ENCODE results near the gene TSPAN33. TPM values are rescaled to one million over a fixed set of nuclear protein-coding genes. Genes with fewer than 3 reads are reported as not detected.

TSPAN33 gene
- total and polyA plus RNA-seq, 2 of the 13 experiments (the other 11 are each of a cell fraction or from before 2014, with no cell fraction given): 15.3 to 16.5 TPM

DNA sequence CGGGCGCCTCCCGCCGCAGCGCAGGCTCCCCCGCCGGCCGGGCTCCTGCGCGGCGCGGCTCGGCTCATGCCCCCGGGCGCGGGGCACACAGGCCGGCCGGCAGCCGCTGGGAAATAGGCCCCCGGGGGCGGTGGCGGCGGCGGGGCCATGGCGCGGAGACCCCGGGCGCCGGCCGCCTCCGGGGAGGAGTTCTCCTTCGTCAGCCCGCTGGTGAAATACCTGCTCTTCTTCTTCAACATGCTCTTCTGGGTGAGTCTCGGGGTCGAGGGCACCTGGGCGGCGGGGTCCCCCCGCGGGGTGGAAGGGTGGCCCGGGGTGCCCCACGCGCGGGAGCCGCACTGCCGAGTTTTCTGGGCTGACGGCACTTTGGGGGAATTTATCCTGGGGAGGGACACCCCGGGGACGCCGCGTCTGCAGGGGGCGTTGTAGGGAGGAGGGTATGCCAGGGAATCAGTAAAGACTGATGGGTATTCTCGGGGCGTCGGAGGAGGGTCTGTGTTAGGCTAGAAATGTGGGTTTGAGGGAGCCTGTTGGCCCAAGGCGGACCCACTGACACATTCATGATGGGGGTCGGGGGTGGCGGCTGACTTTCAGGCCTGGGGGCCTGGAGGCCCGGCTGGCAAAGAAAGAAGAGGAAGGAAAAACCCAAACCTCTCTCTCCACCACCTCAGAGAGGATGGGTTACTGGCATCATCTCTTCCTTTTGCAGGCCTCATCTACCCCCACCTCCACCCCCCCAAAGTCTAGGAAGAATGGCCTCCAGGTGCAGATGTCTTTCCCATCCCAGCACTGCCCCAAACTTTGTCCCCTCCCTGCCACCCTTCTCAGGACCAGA is 544 bp downstream of the TSPAN33 start (continued):
- TF ChIP-seq, protein P1, sequence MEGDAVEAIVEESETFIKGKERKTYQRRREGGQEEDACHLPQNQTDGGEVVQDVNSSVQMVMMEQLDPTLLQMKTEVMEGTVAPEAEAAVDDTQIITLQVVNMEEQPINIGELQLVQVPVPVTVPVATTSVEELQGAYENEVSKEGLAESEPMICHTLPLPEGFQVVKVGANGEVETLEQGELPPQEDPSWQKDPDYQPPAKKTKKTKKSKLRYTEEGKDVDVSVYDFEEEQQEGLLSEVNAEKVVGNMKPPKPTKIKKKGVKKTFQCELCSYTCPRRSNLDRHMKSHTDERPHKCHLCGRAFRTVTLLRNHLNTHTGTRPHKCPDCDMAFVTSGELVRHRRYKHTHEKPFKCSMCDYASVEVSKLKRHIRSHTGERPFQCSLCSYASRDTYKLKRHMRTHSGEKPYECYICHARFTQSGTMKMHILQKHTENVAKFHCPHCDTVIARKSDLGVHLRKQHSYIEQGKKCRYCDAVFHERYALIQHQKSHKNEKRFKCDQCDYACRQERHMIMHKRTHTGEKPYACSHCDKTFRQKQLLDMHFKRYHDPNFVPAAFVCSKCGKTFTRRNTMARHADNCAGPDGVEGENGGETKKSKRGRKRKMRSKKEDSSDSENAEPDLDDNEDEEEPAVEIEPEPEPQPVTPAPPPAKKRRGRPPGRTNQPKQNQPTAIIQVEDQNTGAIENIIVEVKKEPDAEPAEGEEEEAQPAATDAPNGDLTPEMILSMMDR (CRISPR knock-in tag; IDR thresholded peaks at IDR 0.05): peak; percentile 56
- TF ChIP-seq, protein P2, sequence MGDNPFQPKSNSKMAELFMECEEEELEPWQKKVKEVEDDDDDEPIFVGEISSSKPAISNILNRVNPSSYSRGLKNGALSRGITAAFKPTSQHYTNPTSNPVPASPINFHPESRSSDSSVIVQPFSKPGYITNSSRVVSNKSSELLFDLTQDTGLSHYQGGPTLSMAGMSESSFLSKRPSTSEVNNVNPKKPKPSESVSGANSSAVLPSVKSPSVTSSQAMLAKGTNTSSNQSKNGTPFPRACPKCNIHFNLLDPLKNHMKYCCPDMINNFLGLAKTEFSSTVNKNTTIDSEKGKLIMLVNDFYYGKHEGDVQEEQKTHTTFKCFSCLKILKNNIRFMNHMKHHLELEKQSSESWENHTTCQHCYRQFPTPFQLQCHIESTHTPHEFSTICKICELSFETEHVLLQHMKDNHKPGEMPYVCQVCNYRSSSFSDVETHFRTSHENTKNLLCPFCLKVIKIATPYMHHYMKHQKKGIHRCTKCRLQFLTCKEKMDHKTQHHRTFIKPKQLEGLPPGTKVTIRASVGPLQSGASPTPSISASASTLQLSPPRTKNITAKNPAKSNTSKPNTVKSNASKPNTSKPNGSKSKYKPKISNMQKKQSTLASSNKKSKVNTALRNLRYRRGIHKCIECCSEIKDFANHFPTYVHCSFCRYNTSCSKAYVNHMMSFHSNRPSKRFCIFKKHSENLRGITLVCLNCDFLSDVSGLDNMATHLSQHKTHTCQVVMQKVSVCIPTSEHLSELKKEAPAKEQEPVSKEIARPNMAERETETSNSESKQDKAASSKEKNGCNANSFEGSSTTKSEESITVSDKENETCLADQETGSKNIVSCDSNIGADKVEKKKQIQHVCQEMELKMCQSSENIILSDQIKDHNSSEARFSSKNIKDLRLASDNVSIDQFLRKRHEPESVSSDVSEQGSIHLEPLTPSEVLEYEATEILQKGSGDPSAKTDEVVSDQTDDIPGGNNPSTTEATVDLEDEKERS (CRISPR knock-in tag; IDR thresholded peaks at IDR 0.05): no peak
- TF ChIP-seq PHF8 (CRISPR knock-in tag; IDR thresholded peaks at IDR 0.05) (0 out of 2 replicates have a peak, but pooled peaks have one; percentile 25), ARHGAP35 (CRISPR knock-in tag; IDR thresholded peaks at IDR 0.05; ENCODE audit: borderline replicate concordance) (no peak), ZMYM4 (CRISPR knock-in tag; IDR thresholded peaks at IDR 0.05) (0 out of 2 replicates have a peak, but pooled peaks have one; percentile 0), POLR2G (IDR thresholded peaks at IDR 0.05; ENCODE audit: low read depth, low read length) (0 out of 2 replicates have a peak, but pooled peaks have one; percentile 1), MZF1 (CRISPR knock-in tag; IDR thresholded peaks at IDR 0.05; ENCODE audit: borderline replicate concordance) (no peak), SSRP1 (CRISPR knock-in tag; IDR thresholded peaks at IDR 0.05) (no peak), SCMH1 (CRISPR knock-in tag; IDR thresholded peaks at IDR 0.05; ENCODE audit: borderline replicate concordance) (no peak)
- TF ChIP-seq, protein P3, sequence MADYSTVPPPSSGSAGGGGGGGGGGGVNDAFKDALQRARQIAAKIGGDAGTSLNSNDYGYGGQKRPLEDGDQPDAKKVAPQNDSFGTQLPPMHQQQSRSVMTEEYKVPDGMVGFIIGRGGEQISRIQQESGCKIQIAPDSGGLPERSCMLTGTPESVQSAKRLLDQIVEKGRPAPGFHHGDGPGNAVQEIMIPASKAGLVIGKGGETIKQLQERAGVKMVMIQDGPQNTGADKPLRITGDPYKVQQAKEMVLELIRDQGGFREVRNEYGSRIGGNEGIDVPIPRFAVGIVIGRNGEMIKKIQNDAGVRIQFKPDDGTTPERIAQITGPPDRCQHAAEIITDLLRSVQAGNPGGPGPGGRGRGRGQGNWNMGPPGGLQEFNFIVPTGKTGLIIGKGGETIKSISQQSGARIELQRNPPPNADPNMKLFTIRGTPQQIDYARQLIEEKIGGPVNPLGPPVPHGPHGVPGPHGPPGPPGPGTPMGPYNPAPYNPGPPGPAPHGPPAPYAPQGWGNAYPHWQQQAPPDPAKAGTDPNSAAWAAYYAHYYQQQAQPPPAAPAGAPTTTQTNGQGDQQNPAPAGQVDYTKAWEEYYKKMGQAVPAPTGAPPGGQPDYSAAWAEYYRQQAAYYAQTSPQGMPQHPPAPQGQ (CRISPR knock-in tag; IDR thresholded peaks at IDR 0.05; ENCODE audit: borderline replicate concordance): no peak
- TF ChIP-seq, protein P4, sequence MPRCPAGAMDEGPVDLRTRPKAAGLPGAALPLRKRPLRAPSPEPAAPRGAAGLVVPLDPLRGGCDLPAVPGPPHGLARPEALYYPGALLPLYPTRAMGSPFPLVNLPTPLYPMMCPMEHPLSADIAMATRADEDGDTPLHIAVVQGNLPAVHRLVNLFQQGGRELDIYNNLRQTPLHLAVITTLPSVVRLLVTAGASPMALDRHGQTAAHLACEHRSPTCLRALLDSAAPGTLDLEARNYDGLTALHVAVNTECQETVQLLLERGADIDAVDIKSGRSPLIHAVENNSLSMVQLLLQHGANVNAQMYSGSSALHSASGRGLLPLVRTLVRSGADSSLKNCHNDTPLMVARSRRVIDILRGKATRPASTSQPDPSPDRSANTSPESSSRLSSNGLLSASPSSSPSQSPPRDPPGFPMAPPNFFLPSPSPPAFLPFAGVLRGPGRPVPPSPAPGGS (CRISPR knock-in tag; IDR thresholded peaks at IDR 0.05): no peak
- TF ChIP-seq, protein P5, sequence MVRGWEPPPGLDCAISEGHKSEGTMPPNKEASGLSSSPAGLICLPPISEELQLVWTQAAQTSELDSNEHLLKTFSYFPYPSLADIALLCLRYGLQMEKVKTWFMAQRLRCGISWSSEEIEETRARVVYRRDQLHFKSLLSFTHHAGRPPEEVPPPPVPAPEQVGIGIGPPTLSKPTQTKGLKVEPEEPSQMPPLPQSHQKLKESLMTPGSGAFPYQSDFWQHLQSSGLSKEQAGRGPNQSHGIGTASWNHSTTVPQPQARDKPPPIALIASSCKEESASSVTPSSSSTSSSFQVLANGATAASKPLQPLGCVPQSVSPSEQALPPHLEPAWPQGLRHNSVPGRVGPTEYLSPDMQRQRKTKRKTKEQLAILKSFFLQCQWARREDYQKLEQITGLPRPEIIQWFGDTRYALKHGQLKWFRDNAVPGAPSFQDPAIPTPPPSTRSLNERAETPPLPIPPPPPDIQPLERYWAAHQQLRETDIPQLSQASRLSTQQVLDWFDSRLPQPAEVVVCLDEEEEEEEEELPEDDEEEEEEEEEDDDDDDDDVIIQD (CRISPR knock-in tag; IDR thresholded peaks at IDR 0.05; ENCODE audit: low read depth): no peak
- TF ChIP-seq, protein P6, sequence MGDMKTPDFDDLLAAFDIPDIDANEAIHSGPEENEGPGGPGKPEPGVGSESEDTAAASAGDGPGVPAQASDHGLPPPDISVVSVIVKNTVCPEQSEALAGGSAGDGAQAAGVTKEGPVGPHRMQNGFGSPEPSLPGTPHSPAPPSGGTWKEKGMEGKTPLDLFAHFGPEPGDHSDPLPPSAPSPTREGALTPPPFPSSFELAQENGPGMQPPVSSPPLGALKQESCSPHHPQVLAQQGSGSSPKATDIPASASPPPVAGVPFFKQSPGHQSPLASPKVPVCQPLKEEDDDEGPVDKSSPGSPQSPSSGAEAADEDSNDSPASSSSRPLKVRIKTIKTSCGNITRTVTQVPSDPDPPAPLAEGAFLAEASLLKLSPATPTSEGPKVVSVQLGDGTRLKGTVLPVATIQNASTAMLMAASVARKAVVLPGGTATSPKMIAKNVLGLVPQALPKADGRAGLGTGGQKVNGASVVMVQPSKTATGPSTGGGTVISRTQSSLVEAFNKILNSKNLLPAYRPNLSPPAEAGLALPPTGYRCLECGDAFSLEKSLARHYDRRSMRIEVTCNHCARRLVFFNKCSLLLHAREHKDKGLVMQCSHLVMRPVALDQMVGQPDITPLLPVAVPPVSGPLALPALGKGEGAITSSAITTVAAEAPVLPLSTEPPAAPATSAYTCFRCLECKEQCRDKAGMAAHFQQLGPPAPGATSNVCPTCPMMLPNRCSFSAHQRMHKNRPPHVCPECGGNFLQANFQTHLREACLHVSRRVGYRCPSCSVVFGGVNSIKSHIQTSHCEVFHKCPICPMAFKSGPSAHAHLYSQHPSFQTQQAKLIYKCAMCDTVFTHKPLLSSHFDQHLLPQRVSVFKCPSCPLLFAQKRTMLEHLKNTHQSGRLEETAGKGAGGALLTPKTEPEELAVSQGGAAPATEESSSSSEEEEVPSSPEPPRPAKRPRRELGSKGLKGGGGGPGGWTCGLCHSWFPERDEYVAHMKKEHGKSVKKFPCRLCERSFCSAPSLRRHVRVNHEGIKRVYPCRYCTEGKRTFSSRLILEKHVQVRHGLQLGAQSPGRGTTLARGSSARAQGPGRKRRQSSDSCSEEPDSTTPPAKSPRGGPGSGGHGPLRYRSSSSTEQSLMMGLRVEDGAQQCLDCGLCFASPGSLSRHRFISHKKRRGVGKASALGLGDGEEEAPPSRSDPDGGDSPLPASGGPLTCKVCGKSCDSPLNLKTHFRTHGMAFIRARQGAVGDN (CRISPR knock-in tag; IDR thresholded peaks at IDR 0.05): peak; percentile 48; the same call in 1 of the 2 replicates

Measured in HepG2 (cell line).